Raji (cell line): ENCODE measurements around the gene MKNK2.
A peak's percentile ranks its signal among the peaks of the same experiment; 100 is the strongest.

Experiments
- POLR2A ChIP-seq: IDR thresholded peaks from 2 replicates; pipeline ENCODE4 v1.6.1; 2011; ENCODE audit warnings: low read depth, low read length, control low read depth; ENCODE audit not compliant: insufficient read depth

MKNK2 gene

GRCh38 chr19:2064788-2065524, 13.9 kb upstream of the MKNK2 start:
- TF ChIP-seq POLR2A, result no peak

GRCh38 chr19:2064395-2064787, 13.3 kb upstream of the MKNK2 start:
- TF ChIP-seq POLR2A, result no peak

- TF ChIP-seq POLR2A, result no peak
Measured at GRCh38 chr19:2063824-2064223, 12.8 kb upstream of the MKNK2 start.

GRCh38 chr19:2062770-2063169, 11.7 kb upstream of the MKNK2 start:
- no peak for TF ChIP-seq POLR2A

GRCh38 chr19:2062389-2062729, 11.3 kb upstream of the MKNK2 start:
- no peak for TF ChIP-seq POLR2A

- TF ChIP-seq POLR2A, result peak; percentile 67; the same call in 1 of the 2 replicates
Measured at GRCh38 chr19:2061495-2062388, 10.7 kb upstream of the MKNK2 start.

GRCh38 chr19:2060884-2061494, 9.9 kb upstream of the MKNK2 start:
- peak; percentile 8 for TF ChIP-seq POLR2A

GRCh38 chr19:2059422-2060201, 8.6 kb upstream of the MKNK2 start:
- no peak for TF ChIP-seq POLR2A

- TF ChIP-seq POLR2A, result no peak
Measured at GRCh38 chr19:2058570-2059421, 7.8 kb upstream of the MKNK2 start.

- no peak for TF ChIP-seq POLR2A
Measured at GRCh38 chr19:2057484-2058469, 6.7 kb upstream of the MKNK2 start.

GRCh38 chr19:2056837-2057192, 5.8 kb upstream of the MKNK2 start:
- TF ChIP-seq POLR2A, result no peak

GRCh38 chr19:2055931-2056836, 5.1 kb upstream of the MKNK2 start:
- TF ChIP-seq POLR2A, result no peak; the same call in 1 of the 2 replicates
